GM19372 (cell line): ENCODE data around the gene PLAU.
"Not testable (repeated sequence)": the region's sequence is repeated elsewhere in the genome, so short reads cannot be mapped to it uniquely, and the experiment has no call there.

Source experiments
- ATAC-seq: cut with Tn5 transposase; IDR thresholded peaks from one replicate; pipeline ENCODE4 v1.9.1; 2021; ENCODE audit warnings: mild to moderate bottlenecking, low read depth, moderate library complexity; ENCODE audit not compliant: unreplicated experiment

The PLAU gene

GRCh38 chr10:73876157-73876556 lies 34.8 kb upstream of the PLAU start:
- ATAC-seq = no peak

GRCh38 chr10:73876566-73876965 lies 34.4 kb upstream of the PLAU start:
- no peak for ATAC-seq

GRCh38 chr10:73876971-73877370 lies 34.0 kb upstream of the PLAU start:
- no peak for ATAC-seq

GRCh38 chr10:73877533-73878160 lies 33.3 kb upstream of the PLAU start:
- no peak for ATAC-seq

GRCh38 chr10:73878365-73878764 lies 32.6 kb upstream of the PLAU start:
- ATAC-seq = no peak

- ATAC-seq = peak; percentile 83
Measured at GRCh38 chr10:73879296-73880173, 31.4 kb upstream of the PLAU start.

- ATAC-seq = no peak
Measured at GRCh38 chr10:73881221-73881919, 29.6 kb upstream of the PLAU start.

GRCh38 chr10:73884017-73884416 lies 26.9 kb upstream of the PLAU start:
- ATAC-seq = no peak

GRCh38 chr10:73886085-73886529 lies 24.8 kb upstream of the PLAU start:
- peak; percentile 59 for ATAC-seq

- ATAC-seq = no peak
Measured at GRCh38 chr10:73886661-73887293, 24.2 kb upstream of the PLAU start.

- no peak for ATAC-seq
Measured at GRCh38 chr10:73887294-73888039, 23.5 kb upstream of the PLAU start.

- no peak for ATAC-seq
Measured at GRCh38 chr10:73888514-73888913, 22.4 kb upstream of the PLAU start.

GRCh38 chr10:73889014-73889413 lies 21.9 kb upstream of the PLAU start:
- no peak for ATAC-seq

GRCh38 chr10:73889416-73889815 lies 21.5 kb upstream of the PLAU start:
- ATAC-seq = not testable (repeated sequence)

GRCh38 chr10:73890261-73890660 lies 20.7 kb upstream of the PLAU start:
- ATAC-seq = no peak

- ATAC-seq = not testable (repeated sequence)
Measured at GRCh38 chr10:73890830-73891229, 20.1 kb upstream of the PLAU start.

- no peak for ATAC-seq
Measured at GRCh38 chr10:73891540-73891939, 19.4 kb upstream of the PLAU start.

- no peak for ATAC-seq
Measured at GRCh38 chr10:73892310-73893030, 18.5 kb upstream of the PLAU start.

GRCh38 chr10:73893426-73893825 lies 17.5 kb upstream of the PLAU start:
- no peak for ATAC-seq
